HG03108 (cell line): ENCODE data around the gene ARHGEF28.

Experiments used
- ATAC-seq: cut with Tn5 transposase; IDR thresholded peaks from one replicate; pipeline ENCODE4 v1.9.1; 2021; ENCODE audit warnings: moderate library complexity; ENCODE audit not compliant: unreplicated experiment

The ARHGEF28 gene

DNA sequence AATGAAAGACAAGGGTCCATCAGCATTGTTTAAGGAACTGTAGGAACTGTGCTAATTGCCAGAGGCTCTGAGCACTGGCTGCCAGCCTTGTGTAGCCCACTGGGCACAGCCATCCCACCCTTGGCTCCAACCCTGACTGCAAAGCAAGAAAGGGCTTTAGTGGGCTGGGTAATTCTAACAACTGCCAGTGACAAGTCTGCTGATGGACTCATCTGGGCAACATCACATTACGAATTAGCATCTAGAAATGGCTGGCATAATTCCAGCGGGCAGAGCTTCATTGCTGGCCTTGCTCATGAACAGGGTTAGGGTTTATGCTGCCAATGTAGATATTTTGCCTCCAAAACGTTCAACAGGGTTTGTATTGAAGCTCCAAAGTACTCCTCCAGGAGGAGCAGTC, 326.9 kb downstream of the ARHGEF28 start:
- ATAC-seq = no peak

DNA sequence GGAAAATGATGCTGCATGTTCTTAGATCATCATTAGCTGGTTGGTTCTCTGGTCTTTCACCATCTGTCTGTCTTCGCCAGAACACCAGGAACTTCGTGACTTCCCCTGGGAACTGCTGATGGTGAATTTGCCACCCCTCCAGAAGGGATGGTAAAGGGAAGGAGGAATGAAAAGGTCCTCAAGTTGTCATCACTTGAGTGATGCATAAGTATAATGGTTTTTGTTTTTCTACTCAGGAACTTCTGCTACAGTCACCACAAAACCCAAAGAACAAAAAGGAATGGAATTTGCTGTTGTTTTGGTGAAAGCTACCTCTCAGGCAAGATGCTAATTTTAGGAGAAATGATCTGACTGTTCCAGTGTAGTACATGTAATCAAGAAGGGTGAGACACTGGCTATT, 328.4 kb downstream of the ARHGEF28 start:
- ATAC-seq = no peak

DNA sequence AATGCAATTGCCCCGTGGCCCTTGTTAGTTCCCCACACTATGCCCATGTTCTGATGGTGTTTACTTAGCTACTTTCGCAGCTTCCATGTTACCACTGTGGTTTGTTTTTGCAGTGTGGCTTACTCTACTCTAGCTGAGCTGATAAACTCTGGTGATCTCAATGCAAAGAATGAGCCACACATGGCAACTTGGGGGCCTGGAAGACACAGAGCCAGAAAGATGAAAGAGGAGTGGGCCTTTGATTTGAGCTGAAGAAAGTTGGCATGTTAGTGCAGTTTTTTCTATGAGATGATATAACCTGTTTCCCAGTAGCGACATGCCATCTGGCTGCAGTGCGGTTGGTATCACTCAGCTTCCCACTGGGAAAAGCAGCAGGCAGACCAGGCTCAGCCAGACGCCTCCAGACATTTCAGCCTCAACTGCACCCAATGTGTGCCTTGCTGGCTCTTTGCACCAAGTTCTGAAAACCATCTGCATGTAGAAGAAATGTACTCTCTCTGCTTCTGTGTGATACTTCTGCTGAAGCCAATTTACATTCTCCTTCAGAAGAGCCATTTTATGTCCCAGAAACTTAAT, 329.4 kb downstream of the ARHGEF28 start:
- no peak for ATAC-seq

DNA sequence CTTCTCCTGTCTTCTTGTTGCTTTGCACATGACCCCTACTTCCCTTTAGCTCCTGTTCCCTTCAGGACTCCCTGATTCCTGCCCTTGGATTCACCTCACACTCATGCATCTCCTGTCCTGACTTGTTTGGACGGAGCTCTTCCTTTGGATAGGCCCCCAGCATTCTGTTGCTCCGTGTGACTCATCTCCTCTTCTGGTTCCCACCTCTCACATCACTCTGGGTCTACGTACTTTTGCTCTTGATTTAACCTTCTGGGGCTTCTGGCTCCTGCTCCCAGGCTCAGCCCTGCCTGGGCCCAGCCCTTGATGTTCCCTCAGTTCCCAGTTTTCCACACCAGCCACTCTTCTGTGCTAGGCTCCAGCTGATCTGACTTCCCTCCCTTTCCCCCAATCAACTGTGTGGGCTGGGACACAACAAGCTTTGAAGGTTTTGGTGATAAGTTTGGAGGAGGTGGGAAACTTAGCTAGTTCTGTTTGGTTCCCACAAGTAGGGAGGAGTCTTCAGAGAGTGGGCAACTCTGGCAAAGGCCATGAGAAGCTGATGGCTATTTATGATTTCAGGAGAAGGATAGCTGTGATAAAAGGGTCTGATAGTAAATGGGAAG, 331.5 kb downstream of the ARHGEF28 start:
- no peak for ATAC-seq

DNA sequence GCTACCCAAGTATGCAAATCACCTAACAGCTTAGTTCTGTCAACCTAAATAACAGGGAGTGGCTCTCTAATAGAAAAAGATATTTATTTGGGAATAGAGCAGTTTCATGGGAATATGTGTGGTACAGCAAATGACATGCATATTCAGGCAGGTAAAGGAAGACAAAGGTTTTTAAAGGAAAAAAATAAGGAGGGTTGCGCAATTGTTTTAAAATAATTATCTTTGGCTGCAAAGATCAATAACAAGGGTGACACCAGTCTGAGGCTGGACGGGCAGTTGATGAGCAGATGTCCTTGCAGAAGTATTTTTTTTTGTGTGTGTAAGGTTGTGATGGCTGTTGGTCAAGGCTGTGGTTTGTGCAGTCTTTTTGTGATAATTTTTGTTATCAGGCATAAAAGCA, 332.0 kb downstream of the ARHGEF28 start:
- ATAC-seq = no peak

DNA sequence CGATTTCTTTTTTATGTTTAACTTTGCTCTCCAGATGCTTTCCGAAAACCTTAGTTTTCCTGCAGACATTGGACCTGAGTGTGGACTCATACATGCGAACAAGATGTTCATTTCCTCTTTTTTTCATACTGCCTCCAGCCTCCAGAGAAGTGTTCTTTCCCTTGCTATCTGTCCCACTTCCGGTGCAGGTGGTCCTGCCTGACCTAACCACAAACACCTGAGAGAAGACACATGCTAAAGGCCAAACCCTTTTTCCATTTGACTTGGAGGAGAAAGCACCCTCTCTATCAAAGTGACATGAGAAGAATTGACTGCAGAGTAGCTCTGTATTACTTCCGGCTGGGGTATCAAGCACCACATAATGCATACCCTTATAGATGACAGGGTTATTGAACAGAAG, 334.0 kb downstream of the ARHGEF28 start:
- no peak for ATAC-seq

DNA sequence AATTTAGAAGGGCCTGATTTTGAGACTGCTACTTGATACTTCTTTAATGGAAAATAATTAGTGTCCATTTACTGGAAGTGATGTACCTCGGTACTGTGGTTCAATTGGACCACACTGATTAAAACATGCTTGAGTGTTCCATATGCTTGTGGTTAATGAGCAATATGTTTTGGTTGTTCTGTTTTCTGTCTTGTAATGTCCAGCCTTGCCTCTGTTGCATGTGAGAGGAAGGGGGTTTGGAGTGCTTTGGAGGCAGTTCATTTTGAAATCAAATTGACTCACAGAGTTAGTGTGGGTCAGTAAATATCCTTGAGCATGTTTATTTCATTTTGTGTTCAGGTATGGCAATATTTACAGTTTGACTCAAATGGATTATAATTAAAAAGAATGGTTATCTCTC, 334.4 kb downstream of the ARHGEF28 start:
- no peak for ATAC-seq

DNA sequence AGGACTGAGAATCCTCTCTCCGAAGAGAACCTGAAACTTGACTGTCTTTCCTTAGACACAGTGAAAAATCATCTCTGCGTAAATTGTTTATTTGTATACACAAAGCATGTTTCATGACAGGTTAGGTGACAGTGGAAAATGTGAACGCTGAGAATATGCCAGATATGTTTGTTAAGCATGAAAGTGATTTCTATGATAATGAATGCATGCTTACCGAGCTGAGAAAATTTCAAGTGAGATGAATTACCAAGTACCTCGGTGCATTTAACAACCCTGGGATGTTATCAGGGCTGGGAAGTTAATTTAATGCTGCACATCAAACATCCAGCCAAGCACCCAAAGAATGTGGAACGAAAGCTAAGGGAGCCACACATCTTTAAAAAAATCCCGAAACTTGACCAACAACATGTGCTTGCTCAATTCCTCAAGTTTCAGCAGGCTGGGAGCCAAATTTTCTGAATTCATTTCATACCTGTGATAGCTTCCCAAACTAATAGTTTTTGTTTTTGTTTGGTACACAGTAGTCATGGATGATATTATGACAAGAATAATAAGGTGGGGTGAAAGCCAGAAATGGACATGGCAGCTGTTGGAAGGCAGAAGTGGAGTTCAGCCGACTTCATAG, 336.9 kb downstream of the ARHGEF28 start:
- no peak for ATAC-seq

DNA sequence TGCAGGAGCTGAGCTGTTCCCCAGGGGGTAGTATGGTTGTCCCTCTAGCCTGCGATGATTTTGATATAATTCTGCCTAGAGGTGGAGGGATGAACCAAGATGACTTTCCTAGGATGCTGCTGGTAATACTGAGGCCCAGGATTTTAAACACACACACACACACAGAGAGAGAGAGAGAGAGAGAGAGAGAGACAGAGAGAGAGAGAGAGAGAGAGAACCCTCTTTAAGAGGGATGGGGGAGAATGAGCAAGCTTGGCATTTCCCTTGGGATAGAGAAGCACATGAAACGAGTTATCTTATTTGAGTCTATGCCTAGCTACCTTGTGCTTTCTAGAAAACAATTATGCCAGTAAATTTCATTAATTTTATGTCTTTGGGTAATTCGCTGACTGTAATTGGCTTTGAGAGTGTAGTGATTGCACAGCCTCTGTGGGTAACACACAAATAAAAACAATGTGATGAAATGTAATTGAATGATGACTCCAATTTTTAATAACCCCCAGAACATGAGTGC, 338.4 kb downstream of the ARHGEF28 start:
- ATAC-seq = no peak

DNA sequence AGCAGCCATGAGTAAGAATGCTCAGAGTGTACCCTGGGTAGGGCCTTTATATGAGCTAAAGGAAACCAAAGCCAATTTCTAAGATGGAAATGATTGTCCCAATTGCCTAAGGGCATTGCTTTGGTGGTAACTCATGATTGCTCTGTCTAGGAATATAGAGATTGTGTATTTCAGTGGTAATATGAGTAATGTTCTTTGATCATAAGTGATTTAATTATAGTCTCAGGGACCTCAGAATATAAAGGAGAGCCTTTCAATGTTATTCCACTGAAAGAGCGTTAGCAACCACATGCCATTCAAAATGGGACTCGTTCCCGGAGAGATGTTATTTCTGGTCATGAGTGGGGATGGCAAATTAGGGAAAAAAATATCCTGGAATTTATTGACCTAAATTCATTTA, 340.5 kb downstream of the ARHGEF28 start:
- ATAC-seq = no peak

DNA sequence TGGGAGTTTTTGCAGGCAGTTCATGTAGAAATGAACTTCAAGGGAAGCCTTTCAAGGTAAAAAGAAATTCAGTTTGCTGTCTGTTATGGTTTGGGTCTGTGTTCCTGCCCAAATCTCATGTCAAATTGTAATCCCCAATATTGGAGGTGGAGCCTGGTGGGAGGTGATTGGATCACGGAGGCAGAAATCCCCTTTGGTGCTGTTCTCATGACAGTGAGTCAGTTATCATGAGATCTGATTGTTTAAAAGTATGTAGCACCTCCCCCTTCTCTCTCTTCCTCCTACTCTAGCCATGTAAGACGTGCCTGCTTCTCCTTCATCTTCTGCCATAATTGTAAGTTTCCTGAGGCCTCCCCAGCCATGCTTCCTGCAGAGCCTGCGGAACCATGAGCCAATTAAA, 341.4 kb downstream of the ARHGEF28 start:
- no peak for ATAC-seq

DNA sequence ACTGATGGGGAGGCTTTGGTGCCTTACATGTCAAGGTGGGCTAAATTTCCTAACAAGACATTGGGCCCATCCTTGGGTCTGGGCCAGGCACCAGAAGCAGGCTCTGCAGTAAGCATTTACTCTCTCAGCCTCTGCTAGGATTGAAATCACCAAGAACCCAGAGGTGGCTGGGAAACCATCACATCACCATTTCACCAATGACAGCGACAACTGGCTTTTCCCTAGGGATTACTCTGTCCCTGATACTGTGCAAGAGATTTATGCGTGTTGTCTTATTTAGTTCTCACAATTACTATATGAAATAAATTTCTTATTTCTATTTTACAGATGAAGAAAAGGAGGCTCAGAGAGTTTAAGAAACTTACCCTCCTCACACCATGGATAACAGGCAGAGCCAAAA, 342.2 kb downstream of the ARHGEF28 start:
- ATAC-seq = no peak

DNA sequence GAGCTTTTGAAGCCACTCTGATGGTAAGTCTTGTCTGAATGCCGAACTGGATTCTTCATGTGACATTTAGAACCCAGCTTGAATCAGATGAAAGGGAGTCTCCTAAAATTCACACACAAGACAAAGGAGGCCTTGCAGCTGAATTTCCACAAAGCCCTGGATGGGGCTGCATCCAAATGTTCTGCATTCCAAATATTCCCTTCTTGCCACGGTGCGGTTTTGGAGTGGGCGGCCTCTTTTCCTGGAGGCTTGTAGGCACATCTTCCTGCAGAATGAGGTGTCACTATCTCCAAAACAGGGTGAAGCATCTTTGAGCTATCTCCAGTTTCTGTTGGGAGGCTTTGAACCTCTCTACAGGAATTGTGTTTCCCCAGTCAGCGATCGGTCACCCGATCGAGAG, 342.7 kb downstream of the ARHGEF28 start:
- ATAC-seq = no peak

DNA sequence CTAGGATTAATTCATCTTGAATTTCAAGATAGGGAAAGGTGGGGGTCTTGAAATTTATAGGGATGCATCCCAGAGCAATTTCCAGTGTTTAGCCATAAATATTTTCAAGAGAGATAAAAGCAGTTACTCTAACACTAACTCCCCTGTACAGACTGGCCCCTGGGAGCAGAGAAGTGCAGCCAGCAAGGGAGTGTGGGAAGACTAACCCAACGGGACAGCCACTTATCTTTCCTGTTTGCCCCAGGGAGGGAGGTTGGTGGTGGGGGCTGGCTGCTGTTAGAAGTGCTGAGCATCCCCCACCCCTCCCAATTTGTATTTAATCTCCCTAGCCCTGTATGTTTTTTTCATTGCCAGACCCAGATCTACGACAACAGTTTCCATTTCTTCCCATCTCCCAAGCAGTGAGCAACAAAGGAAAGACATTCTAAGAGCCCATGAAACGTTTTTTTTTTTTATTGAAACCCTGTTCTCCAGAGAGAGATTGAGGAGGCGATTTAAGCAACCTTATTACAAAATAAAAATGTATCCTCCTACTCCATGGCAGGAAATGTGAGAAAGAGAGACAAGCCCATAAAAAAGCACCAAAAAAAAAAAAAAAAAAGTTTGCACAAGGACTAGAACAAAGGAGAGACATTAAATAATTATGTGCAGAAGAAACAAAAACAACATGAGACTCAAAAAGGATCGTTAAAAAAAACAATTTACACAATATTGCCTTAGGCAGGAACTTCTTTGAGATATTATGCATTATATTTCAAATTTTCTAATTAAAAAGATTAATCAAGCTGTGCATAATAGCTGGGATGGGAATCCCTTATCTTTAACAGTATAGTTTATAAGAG, 343.4 kb downstream of the ARHGEF28 start:
- ATAC-seq = no peak

DNA sequence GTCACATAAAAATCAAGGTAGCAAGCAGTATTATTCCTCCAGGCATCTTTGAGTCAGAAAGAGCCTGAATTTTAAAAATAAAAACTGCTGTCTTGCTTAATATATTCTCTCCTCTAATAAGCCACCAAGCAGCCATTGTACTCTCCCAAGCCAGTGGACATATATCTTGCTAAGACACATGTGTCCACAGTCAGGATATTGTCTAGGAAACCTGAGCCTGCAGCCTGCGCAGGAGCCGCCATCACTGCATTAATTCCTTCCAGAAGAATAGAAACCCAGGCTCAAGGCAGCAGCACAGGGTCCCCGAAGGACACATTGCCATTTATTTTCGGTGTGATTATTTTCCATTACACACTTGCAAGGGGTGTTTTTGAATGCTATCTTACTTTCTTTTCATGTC, 345.3 kb downstream of the ARHGEF28 start:
- ATAC-seq = no peak

DNA sequence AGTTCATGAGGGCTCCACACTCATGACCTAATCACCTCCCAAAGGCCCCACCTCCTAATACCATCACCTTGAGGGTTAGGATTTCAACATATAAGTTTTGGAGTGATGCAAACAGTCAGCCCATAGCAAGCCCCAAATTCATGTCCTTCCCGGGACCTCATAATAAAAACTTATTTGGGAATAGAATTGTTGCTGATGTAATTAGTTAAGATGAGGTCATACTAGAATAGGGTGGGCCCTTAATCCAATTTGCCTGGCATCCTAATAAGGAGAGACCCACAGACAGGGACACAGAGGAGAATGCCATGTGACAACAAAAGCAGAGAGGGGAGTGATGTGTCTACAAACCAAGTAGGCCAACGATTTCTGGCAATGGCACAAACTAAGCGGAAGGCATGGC, 347.1 kb downstream of the ARHGEF28 start:
- no peak for ATAC-seq

DNA sequence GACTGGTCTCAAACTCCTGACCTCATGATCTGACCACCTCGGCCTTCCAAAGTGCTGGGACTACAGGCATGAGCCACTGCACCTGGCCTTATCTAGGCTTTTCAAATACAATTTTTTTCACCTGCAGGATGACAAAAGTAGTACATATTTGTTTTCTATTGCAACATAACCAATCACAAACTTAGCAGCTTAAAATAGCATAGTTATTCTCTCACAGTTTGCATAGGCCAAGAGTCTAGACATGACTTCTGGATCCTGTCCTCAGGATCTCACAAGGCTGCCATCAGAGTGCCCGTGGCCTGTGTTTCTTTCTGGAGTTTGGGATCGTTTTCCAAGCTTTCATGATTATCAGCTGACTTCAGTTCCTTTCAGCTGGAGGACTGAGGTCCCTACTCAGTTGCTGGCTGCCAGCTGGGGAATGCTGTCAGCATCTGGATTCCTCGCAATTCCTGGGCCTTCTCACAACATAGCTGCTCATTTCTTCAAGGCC, 348.9 kb downstream of the ARHGEF28 start:
- ATAC-seq = no peak

DNA sequence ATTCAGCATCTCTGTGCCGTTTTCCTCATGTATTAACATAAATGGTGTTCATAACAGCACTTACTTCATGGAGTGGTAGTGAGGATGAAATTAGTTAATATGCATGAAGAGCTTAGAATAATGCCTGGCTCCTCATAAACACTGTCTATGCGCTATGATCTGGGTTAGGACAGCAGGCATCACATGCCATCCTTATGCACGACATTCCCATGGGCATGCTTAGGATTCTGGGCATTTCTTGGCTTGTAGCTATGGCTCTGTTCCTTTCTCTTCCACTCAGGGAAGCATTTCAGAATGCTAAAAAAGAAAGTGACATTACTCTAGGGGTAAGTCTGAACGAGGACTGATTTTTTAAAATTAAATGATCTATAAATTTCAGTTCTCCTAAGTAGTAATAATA, 349.8 kb downstream of the ARHGEF28 start:
- ATAC-seq = no peak

DNA sequence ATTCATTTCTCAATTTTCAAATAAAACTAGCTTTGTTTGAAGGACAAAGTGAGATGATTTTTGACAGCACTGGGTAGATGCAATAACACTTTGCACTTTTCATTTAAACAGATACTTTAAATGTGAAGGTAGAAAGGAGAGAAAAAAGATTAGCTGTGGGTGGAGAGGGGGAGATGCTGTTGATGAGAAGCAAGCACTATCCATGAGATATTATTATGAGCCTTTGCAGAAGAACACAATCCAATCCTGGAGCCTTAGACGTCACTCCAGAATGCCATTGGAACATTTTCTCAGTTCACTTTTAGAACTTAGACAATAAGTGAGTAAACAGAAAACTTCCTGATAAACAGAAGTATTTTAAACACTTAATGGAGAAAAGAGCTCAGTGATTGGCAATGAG, 351.1 kb downstream of the ARHGEF28 start:
- ATAC-seq = no peak

DNA sequence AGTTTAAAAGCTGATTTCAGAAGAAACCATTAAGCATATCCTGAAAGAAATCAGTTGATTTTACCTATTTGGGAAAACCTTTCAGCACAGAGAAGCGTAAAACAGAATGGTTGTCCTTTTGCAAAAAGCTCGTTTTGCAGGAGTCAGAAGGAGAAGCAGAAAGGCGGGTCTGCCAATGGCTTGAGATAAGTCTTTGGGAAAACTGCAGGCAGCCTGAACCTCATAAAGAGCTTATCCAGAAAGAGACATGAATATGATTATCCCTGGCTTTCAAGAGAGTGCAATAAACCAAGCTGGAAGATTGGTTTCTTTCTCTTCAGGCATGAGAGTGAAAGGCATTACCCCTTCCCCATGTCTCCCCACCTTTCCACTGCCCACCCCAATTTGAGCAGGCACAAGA, 353.3 kb downstream of the ARHGEF28 start:
- ATAC-seq = no peak

DNA sequence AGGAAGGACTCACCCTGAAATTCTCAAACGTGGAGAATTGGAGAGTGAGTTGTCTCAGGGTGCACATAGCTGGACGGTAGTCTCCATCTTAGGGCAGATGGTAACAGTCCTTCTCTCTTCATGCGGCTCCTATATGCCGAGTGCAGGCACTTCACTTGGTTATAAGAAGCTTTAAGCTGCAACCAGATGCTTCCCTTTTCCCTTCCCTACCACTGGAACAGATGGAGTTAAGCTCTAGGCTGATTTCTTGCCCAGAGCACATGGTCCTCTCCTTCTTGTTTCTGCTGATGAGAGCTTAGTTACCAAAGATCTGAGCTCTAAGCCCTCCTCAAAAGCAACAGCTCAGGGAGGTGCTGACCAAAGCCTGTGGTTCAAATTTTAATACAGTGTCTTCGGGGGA, 355.7 kb downstream of the ARHGEF28 start:
- no peak for ATAC-seq

DNA sequence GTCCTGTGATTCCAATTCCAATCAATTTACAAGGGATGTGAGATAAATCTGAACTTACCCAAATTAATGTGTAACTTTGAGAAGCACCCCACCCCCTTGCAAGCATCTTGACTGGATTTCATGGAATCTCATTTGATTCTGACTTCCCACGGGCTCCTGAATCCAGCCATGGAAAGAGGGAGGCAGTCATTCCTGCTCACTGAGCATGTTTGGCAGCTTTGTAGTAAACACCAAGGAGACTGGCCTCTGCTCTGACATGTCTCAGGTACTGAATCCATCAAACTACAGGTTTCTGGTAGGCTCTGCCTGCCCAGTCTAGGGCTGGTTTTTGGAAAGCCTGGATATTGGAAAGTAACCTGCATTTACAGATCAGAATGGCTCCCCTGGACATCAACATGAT, 357.6 kb downstream of the ARHGEF28 start:
- no peak for ATAC-seq
